HepG2 (cell line): ENCODE results near the gene KRTAP3-2. TPM values are rescaled to one million over a fixed set of nuclear protein-coding genes. Genes with fewer than 3 reads are reported as not detected.
A peak's percentile ranks its signal among the peaks of the same experiment; 100 is the strongest.

Experiments used
- HNF4A ChIP-seq: sonication (generic); formaldehyde crosslinking; IDR thresholded peaks from 2 replicates; pipeline ENCODE4 v1.4.0; 2020; ENCODE audit warnings: missing genetic modification reagents
- KAT7 ChIP-seq: IDR thresholded peaks from 2 replicates; pipeline ENCODE4 v1.6.1; 2018; ENCODE audit warnings: borderline replicate concordance, missing compliant biosample characterization
- RBM22 ChIP-seq: fragments of 200-400 bp; formaldehyde crosslinking; optimal IDR thresholded peaks from 2 replicates; pipeline ENCODE3; 2017; ENCODE audit warnings: mild to moderate bottlenecking, low read length, moderate library complexity
- SMYD3 ChIP-seq: sonication (generic); formaldehyde crosslinking; IDR thresholded peaks from 2 replicates; pipeline ENCODE4 v1.8.1; 2023; ENCODE audit warnings: mild to moderate bottlenecking, missing genetic modification reagents
- ZBTB38 ChIP-seq: sonication (generic); formaldehyde crosslinking; IDR thresholded peaks from 2 replicates; pipeline ENCODE4 v1.5.1; 2020; ENCODE audit warnings: mild to moderate bottlenecking, missing genetic modification reagents
- ZFP90 ChIP-seq: sonication (generic); formaldehyde crosslinking; IDR thresholded peaks from 2 replicates; pipeline ENCODE4 v1.8.0; 2022; ENCODE audit warnings: missing genetic modification reagents, mild to moderate bottlenecking, inconsistent platforms, borderline replicate concordance
- ZNF589 ChIP-seq: sonication (generic); formaldehyde crosslinking; conservative IDR thresholded peaks from 2 replicates; pipeline ENCODE4 v1.8.0; 2022; ENCODE audit warnings: mild to moderate bottlenecking, moderate library complexity, missing genetic modification reagents
- ZNF678 ChIP-seq: sonication (generic); formaldehyde crosslinking; IDR thresholded peaks from 2 replicates; pipeline ENCODE4 v1.4.0; 2020; ENCODE audit warnings: mild to moderate bottlenecking, missing genetic modification reagents
- polyA plus RNA-seq, 8 experiments: library from polyadenylated mRNA; depleted of rRNA in 3 of 8; stranded (reverse) in 7 of 8; unstranded in 1 of 8; fragments of >200 nt; fragmentation: Illumina TruSeq in 4 of 8; extraction: Trizol in 4 of 8; gene quantifications; 2 replicates each; pipeline versions ENCODE4 v1.2.1 to v1.2.3, GENCODE V29; 2011 to 2016; ENCODE audit warnings: low read depth in 4 of 8, missing spikeins in 1 of 8, mixed read lengths in 1 of 8; ENCODE audit not compliant: insufficient read depth in 1 of 8
- total RNA-seq, 5 experiments: library from RNA; depleted of rRNA; stranded (reverse); fragments of >200 nt; fragmentation: Illumina TruSeq; extraction: Trizol; gene quantifications; 2 replicates each; pipeline ENCODE4 v1.2.3, GENCODE V29; 2016; ENCODE audit warnings: low read depth in 1 of 5
- TF ChIP-seq, protein P1 (sequence below): sonication (generic); formaldehyde crosslinking; IDR thresholded peaks from 2 replicates; pipeline ENCODE4 v1.9.0; 2022; ENCODE audit warnings: missing genetic modification reagents, mild to moderate bottlenecking, borderline replicate concordance
- TF ChIP-seq, protein P2 (sequence below): sonication (generic); formaldehyde crosslinking; IDR thresholded peaks from 2 replicates; pipeline ENCODE4 v1.5.1; 2020; ENCODE audit warnings: mild to moderate bottlenecking, missing genetic modification reagents, moderate library complexity

KRTAP3-2 gene
- total and polyA plus RNA-seq, 2 of the 13 experiments (the other 11 are each of a cell fraction or from before 2014, with no cell fraction given) = not detected

DNA sequence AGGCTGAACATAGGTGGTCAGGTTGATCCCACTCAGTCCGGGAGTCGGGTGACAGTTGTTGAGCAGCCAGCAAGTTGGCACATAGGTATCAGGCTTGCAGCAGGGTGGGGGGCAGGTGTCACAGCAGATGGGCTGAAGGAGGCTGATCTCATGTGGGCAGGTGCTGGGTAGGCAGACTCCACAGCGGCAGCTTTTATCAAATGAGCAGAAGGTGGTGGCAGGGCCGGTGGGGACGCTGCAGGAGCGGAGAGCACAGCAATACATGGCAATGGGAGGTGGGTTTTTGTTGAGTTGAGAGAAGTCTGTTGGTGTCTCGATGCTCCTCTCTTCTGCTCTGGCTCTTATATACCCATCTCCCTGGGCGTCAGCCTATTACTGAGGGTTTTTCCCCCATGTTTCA lies 9.1 kb upstream of the KRTAP3-2 start, which contains the start of gene KRTAP3-1 (continued):
- TF ChIP-seq, protein P1, sequence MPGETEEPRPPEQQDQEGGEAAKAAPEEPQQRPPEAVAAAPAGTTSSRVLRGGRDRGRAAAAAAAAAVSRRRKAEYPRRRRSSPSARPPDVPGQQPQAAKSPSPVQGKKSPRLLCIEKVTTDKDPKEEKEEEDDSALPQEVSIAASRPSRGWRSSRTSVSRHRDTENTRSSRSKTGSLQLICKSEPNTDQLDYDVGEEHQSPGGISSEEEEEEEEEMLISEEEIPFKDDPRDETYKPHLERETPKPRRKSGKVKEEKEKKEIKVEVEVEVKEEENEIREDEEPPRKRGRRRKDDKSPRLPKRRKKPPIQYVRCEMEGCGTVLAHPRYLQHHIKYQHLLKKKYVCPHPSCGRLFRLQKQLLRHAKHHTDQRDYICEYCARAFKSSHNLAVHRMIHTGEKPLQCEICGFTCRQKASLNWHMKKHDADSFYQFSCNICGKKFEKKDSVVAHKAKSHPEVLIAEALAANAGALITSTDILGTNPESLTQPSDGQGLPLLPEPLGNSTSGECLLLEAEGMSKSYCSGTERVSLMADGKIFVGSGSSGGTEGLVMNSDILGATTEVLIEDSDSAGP (CRISPR knock-in tag) = 0 out of 2 replicates have a peak, but pooled peaks have one; percentile 29
- TF ChIP-seq ZBTB38 (CRISPR knock-in tag) = peak; percentile 74; the same call in 1 of the 2 replicates
- TF ChIP-seq RBM22 = no peak
- TF ChIP-seq SMYD3 = 0 out of 2 replicates have a peak, but pooled peaks have one; percentile 2
- 0 out of 2 replicates have a peak, but pooled peaks have one; percentile 35 for TF ChIP-seq ZNF589
- no peak for TF ChIP-seq HNF4A (CRISPR knock-in tag)
- TF ChIP-seq KAT7 (CRISPR knock-in tag) = 0 out of 2 replicates have a peak, but pooled peaks have one; percentile 33
- TF ChIP-seq, protein P2, sequence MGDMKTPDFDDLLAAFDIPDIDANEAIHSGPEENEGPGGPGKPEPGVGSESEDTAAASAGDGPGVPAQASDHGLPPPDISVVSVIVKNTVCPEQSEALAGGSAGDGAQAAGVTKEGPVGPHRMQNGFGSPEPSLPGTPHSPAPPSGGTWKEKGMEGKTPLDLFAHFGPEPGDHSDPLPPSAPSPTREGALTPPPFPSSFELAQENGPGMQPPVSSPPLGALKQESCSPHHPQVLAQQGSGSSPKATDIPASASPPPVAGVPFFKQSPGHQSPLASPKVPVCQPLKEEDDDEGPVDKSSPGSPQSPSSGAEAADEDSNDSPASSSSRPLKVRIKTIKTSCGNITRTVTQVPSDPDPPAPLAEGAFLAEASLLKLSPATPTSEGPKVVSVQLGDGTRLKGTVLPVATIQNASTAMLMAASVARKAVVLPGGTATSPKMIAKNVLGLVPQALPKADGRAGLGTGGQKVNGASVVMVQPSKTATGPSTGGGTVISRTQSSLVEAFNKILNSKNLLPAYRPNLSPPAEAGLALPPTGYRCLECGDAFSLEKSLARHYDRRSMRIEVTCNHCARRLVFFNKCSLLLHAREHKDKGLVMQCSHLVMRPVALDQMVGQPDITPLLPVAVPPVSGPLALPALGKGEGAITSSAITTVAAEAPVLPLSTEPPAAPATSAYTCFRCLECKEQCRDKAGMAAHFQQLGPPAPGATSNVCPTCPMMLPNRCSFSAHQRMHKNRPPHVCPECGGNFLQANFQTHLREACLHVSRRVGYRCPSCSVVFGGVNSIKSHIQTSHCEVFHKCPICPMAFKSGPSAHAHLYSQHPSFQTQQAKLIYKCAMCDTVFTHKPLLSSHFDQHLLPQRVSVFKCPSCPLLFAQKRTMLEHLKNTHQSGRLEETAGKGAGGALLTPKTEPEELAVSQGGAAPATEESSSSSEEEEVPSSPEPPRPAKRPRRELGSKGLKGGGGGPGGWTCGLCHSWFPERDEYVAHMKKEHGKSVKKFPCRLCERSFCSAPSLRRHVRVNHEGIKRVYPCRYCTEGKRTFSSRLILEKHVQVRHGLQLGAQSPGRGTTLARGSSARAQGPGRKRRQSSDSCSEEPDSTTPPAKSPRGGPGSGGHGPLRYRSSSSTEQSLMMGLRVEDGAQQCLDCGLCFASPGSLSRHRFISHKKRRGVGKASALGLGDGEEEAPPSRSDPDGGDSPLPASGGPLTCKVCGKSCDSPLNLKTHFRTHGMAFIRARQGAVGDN (CRISPR knock-in tag) = peak; percentile 68
- 0 out of 2 replicates have a peak, but pooled peaks have one; percentile 16 for TF ChIP-seq ZFP90 (CRISPR knock-in tag)
- no peak for TF ChIP-seq ZNF678
- TF ChIP-seq, all 625 proteins: peak for 16
